ENCODE measurements around the gene MAP6. TPM values are rescaled to one million over a fixed set of nuclear protein-coding genes. Genes with fewer than 3 reads are reported as not detected.

Gene MAP6
- total and polyA plus RNA-seq, 9 of the 15 experiments (the other 6 are each of a cell fraction or from before 2014, with no cell fraction given): not detected

DNA sequence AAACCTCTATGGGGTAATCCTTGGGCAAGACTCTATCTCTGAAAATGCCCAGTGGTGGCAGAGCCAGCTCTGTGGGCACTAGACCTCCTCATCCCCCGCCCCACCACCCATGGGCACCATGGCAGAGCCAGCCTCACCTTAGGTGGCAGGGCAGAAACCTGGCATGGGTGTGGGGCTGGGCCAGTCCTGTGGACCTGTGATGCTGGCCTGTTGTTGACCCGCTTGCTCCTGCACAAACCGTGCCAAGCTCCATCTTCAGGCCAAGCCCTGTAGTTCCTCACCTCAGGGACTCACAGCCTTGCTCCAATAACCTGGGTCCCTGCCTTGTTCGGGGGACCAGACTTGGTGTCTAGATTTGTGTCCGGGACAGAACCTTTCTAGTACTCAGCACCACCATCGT is 115.7 kb downstream of the MAP6 start:
- H3K9ac ChIP-seq (ENCODE audit: insufficient read depth in 1 of 2, low read depth in 2 of 2, low read length in 2 of 2): 0 out of 4 replicates have a peak overlapping the region, but pooled peaks of 1 of the 2 experiments have one; percentile 15
- TF ChIP-seq CTCFL (IDR thresholded peaks at IDR 0.05; ENCODE audit: borderline replicate concordance, insufficient read depth, low read depth, low read length, poor library complexity, severe bottlenecking): no peak
- TF ChIP-seq HMG20B (CRISPR knock-in tag; IDR thresholded peaks at IDR 0.05): no peak
- TF ChIP-seq GATAD2A (IDR thresholded peaks at IDR 0.05): no peak
- no peak for TF ChIP-seq KAT8 (IDR thresholded peaks at IDR 0.05; ENCODE audit: low read depth)
- no peak for TF ChIP-seq CBFB (CRISPR knock-in tag; IDR thresholded peaks at IDR 0.05)
- no peak for TF ChIP-seq ELF2 (CRISPR knock-in tag; IDR thresholded peaks at IDR 0.05)
- no peak for TF ChIP-seq XRCC5 (IDR thresholded peaks at IDR 0.05; ENCODE audit: low read depth, low read length)
- H3K27ac ChIP-seq (ENCODE audit: extremely low read depth, low read depth, low read length): no peak overlapping the region
- peaks cover 27 to 29% of the 10 kb centered on the region in 2 experiments for H3K4me1 ChIP-seq (replicated peaks in 1 of 2; ENCODE audit: control insufficient read depth in 2 of 2, insufficient read depth in 2 of 2, low read length in 2 of 2)
- H3K9me1 ChIP-seq (ENCODE audit: control insufficient read depth, insufficient read depth, low read length): no peaks in the 10 kb centered on the region
- H3K27me3 ChIP-seq (ENCODE audit: control insufficient read depth in 2 of 2, insufficient read depth in 2 of 2, low read length in 2 of 2): no peaks in the 10 kb centered on the region
- WGBS (ENCODE audit: insufficient coverage, low coverage, missing lambda C conversion rate): 73% methylated on average over 6 of the region's 6 CpGs
- DNase-seq (ENCODE audit: extremely low read depth in 1 of 4, low spot score in 3 of 4) (no peak), FAIRE-seq (no peak), ATAC-seq (no peak)
- no peaks in the 10 kb centered on the region for H3K36me3 ChIP-seq (ENCODE audit: control insufficient read depth, insufficient read depth, low read length)
- in situ Hi-C loops (cut with MboI): no loop called here
- POLR2A ChIA-PET: interaction anchor here (0.6 to 2.3 kb wide), 12 partner anchors 9 to 297 kb away, joined by 3 to 14 read pairs (median 4); partner anchors contain the start of genes RPS3 and SERPINH1
- intact Hi-C loops (cut with micrococcal nuclease): no loop called here
- H3K79me2 ChIP-seq (ENCODE audit: control insufficient read depth, insufficient read depth, low read length): no peaks in the 10 kb centered on the region
- H3K9me3 ChIP-seq (replicated peaks; ENCODE audit: control insufficient read depth, insufficient read depth, low read depth, low read length): no peaks in the 10 kb centered on the region
- no TSS peak for BruUV-seq (replicated peaks)
- no peaks in the 10 kb centered on the region for H4K20me1 ChIP-seq (replicated peaks; ENCODE audit: control insufficient read depth, insufficient read depth, low read length)
- H3K4me3 ChIP-seq: no peak overlapping the region
- H3K4me2 ChIP-seq (ENCODE audit: insufficient read depth, low read length): no peak overlapping the region
- H2AFZ ChIP-seq (ENCODE audit: low read depth, low read length): no peak overlapping the region
- CTCF ChIA-PET (ENCODE audit: low intra/inter-chr PET ratio): no interaction called here

Measured in K562 (cell line).